ENCODE data around the gene KCNH5. TPM values are rescaled to one million over a fixed set of nuclear protein-coding genes. Genes with fewer than 3 reads are reported as not detected.

KCNH5 gene
- total RNA-seq, 1 experiment from 2014 or later, result 1.4 TPM

DNA sequence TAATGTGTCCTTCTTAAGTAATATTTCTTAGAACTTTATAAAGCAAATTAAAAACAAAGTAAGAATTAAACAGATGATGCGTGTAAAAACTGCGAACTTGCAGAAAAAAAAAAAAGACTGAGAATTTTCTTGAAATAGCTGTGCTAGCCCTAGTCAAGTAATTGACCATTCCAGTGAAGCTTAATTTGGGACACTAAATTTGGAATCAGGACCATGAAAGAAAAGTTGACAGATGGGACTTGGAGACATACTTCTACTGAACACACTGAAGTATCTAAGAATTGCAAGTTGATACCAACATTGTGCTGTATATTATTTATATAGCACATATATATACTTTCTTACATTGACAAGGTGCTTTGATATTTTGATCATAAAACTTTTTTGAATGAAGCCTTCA, 386.6 kb downstream of the KCNH5 start:
- no peak overlapping the region for H3K27ac ChIP-seq
- no peak for DNase-seq
- no peaks in the 10 kb centered on the region for H3K9me2 ChIP-seq (ENCODE audit: insufficient read depth)
- H3K4me1 ChIP-seq (replicated peaks; ENCODE audit: insufficient read depth), result no peaks in the 10 kb centered on the region
- TF ChIP-seq EZH2 (IDR thresholded peaks at IDR 0.05; ENCODE audit: low read depth), result no peak
- TF ChIP-seq, protein P1, sequence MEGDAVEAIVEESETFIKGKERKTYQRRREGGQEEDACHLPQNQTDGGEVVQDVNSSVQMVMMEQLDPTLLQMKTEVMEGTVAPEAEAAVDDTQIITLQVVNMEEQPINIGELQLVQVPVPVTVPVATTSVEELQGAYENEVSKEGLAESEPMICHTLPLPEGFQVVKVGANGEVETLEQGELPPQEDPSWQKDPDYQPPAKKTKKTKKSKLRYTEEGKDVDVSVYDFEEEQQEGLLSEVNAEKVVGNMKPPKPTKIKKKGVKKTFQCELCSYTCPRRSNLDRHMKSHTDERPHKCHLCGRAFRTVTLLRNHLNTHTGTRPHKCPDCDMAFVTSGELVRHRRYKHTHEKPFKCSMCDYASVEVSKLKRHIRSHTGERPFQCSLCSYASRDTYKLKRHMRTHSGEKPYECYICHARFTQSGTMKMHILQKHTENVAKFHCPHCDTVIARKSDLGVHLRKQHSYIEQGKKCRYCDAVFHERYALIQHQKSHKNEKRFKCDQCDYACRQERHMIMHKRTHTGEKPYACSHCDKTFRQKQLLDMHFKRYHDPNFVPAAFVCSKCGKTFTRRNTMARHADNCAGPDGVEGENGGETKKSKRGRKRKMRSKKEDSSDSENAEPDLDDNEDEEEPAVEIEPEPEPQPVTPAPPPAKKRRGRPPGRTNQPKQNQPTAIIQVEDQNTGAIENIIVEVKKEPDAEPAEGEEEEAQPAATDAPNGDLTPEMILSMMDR (conservative IDR thresholded peaks at IDR 0.05), result no peak
- CTCF ChIA-PET, result no interaction called here
- H4K20me1 ChIP-seq (ENCODE audit: insufficient read depth), result no peaks in the 10 kb centered on the region
- H3K9me3 ChIP-seq (ENCODE audit: insufficient read depth, low read depth), result no peaks in the 10 kb centered on the region
- intact Hi-C loops (cut with micrococcal nuclease; ENCODE audit: unreplicated experiment), result no loop called here
- POLR2A ChIA-PET (ENCODE audit: unreplicated experiment), result no interaction called here
- H2AFZ ChIP-seq, result no peak overlapping the region
- H3K36me3 ChIP-seq (ENCODE audit: low read depth), result no peaks in the 10 kb centered on the region
- no peaks in the 10 kb centered on the region for H3F3A ChIP-seq (ENCODE audit: insufficient read depth, low read depth)
- no peaks in the 10 kb centered on the region for H3K79me2 ChIP-seq (ENCODE audit: low read depth)
- H3K4me3 ChIP-seq, result no peak overlapping the region
- H3K4me2 ChIP-seq, result no peak overlapping the region
- no TSS peak for BruUV-seq (replicated peaks)
- H3K27me3 ChIP-seq (ENCODE audit: insufficient read depth, low read depth), result no peaks in the 10 kb centered on the region

DNA sequence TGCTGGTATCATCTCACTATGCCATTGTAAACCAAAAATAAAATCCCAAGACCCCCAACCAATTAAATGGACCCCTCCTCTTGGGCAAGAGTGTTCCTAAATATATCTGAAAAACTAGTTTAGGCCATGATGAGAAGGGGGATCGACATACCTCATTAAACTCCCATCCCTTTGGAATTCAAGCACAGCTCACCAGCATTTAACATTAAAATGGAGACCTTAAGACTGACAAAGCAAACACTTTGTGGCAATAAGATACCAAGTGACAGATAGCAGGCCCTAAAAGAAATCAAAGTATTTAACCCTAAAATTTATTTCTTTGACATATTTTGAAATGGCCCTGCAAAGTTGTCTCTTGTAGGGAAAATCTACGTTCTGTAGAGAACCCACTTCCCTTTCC, 387.9 kb downstream of the KCNH5 start:
- no peak overlapping the region for H3K4me2 ChIP-seq
- H3K27ac ChIP-seq, result no peak overlapping the region
- no peak for DNase-seq
- H3K4me3 ChIP-seq, result no peak overlapping the region
- intact Hi-C loops (cut with micrococcal nuclease; ENCODE audit: unreplicated experiment), result no loop called here
- no TSS peak for BruUV-seq (replicated peaks)
- H4K20me1 ChIP-seq (ENCODE audit: insufficient read depth), result no peaks in the 10 kb centered on the region
- ChIA-PET POLR2A (ENCODE audit: unreplicated experiment) (no interaction called here), CTCF (no interaction called here)
- no peaks in the 10 kb centered on the region for H3K79me2 ChIP-seq (ENCODE audit: low read depth)
- H3K36me3 ChIP-seq (ENCODE audit: low read depth), result no peaks in the 10 kb centered on the region
- H3K4me1 ChIP-seq (replicated peaks; ENCODE audit: insufficient read depth), result no peaks in the 10 kb centered on the region
- TF ChIP-seq, protein P1 (conservative IDR thresholded peaks at IDR 0.05), result no peak
- H3K27me3 ChIP-seq (ENCODE audit: insufficient read depth, low read depth), result no peaks in the 10 kb centered on the region
- H3F3A ChIP-seq (ENCODE audit: insufficient read depth, low read depth), result no peaks in the 10 kb centered on the region
- H2AFZ ChIP-seq, result no peak overlapping the region
- no peaks in the 10 kb centered on the region for H3K9me2 ChIP-seq (ENCODE audit: insufficient read depth)
- no peaks in the 10 kb centered on the region for H3K9me3 ChIP-seq (ENCODE audit: insufficient read depth, low read depth)

DNA sequence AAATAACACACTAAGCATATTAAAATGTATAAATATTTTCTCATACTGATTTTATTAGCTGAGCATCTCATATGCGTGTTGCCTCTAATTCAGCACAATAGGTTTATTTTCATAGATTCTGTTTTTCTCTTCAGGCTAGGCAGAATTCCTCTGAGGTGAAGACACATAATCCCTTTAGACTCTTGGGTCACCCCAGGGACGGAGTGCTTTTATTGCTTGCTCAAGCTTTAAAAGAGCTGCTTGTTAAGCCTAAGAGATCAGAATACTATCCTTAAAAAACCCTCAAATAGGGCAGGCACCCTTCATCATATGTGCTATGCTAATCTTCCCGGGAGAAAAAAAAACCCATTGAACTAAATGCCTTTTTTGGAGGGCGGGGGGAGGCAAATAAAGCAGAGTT, 390.1 kb downstream of the KCNH5 start:
- Histone ChIP-seq H3K9me3 (ENCODE audit: insufficient read depth, low read depth) (no peaks in the 10 kb centered on the region), H3K27me3 (ENCODE audit: insufficient read depth, low read depth) (no peaks in the 10 kb centered on the region), H3K4me3 (no peak overlapping the region), H3K27ac (no peak overlapping the region), H4K20me1 (ENCODE audit: insufficient read depth) (no peaks in the 10 kb centered on the region), H3K4me2 (no peak overlapping the region), H2AFZ (no peak overlapping the region), H3K79me2 (ENCODE audit: low read depth) (no peaks in the 10 kb centered on the region), H3F3A (ENCODE audit: insufficient read depth, low read depth) (no peaks in the 10 kb centered on the region), H3K4me1 (replicated peaks; ENCODE audit: insufficient read depth) (no peaks in the 10 kb centered on the region), H3K36me3 (ENCODE audit: low read depth) (no peaks in the 10 kb centered on the region), H3K9me2 (ENCODE audit: insufficient read depth) (no peaks in the 10 kb centered on the region)
- no peak for TF ChIP-seq EZH2 (IDR thresholded peaks at IDR 0.05; ENCODE audit: low read depth)
- TF ChIP-seq, protein P1 (conservative IDR thresholded peaks at IDR 0.05), result no peak
- DNase-seq, result no peak
- ChIA-PET POLR2A (ENCODE audit: unreplicated experiment) (no interaction called here), CTCF (no interaction called here)
- BruUV-seq (replicated peaks), result no TSS peak
- intact Hi-C loops (cut with micrococcal nuclease; ENCODE audit: unreplicated experiment), result no loop called here
